Skeletal muscle tissue (tissue), 4 donors: ENCODE measurements around the gene RNU1-2. TPM values are rescaled to one million over a fixed set of nuclear protein-coding genes. Genes with fewer than 3 reads are reported as not detected.
"Not testable (repeated sequence)": the region's sequence is repeated elsewhere in the genome, so short reads cannot be mapped to it uniquely, and the experiment has no call there.

ENCODE experiments used
- H3K27ac ChIP-seq: one replicate; pipeline ENCODE4 v1.7.0; 2013; ENCODE audit warnings: mild to moderate bottlenecking, low read depth, low read length, inconsistent platforms
- H3K27me3 ChIP-seq, 3 donors: one replicate each; pipeline ENCODE4 v1.7.0; 2013; ENCODE audit warnings: low read length in 3 of 3; ENCODE audit not compliant: control insufficient read depth in 3 of 3, insufficient read depth in 3 of 3
- H3K36me3 ChIP-seq, 3 donors: one replicate each; pipeline ENCODE4 v1.7.0; 2013; ENCODE audit warnings: low read length in 3 of 3; ENCODE audit not compliant: control insufficient read depth in 3 of 3, insufficient read depth in 3 of 3
- H3K4me1 ChIP-seq, 3 donors: one replicate each; pipeline ENCODE4 v1.7.0; 2013; ENCODE audit warnings: low read length in 3 of 3, mild to moderate bottlenecking in 3 of 3; ENCODE audit not compliant: control insufficient read depth in 3 of 3, insufficient read depth in 3 of 3
- H3K4me3 ChIP-seq, 3 donors: one replicate each; pipeline ENCODE4 v1.7.0; 2013; ENCODE audit warnings: low read length in 3 of 3
- H3K9ac ChIP-seq, 3 donors: one replicate each; pipeline ENCODE4 v1.7.0; 2013; ENCODE audit warnings: low read length in 3 of 3, mild to moderate bottlenecking in 3 of 3, moderate library complexity in 2 of 3, low read depth in 1 of 3
- H3K9me3 ChIP-seq, 3 donors: one replicate each; pipeline ENCODE4 v1.7.0; 2013; ENCODE audit warnings: low read length in 3 of 3; ENCODE audit not compliant: control insufficient read depth in 3 of 3
- total RNA-seq: library from RNA; depleted of rRNA; stranded (reverse); fragments of >200 nt; gene quantifications from one replicate; pipeline ENCODE4 v1.2.3, GENCODE V29; 2014
- donor health status: Osteomylitis.

The RNU1-2 gene
- total RNA-seq, result under 0.01 TPM

GRCh38 chr1:16895598-16896315 lies at the start of gene RNU1-2:
TSS of gene RNU1-2 (plus strand) at chr1:16895980.
- not testable (repeated sequence) for H3K27me3 ChIP-seq, H3K9me3 ChIP-seq, H3K36me3 ChIP-seq
- H3K4me3 ChIP-seq, result peak within 1 kb of the TSS; percentile 63 to 67 (median 63)
- peaks cover 12 to 18% (median 14%) of the 10 kb centered on the region in 3 donors for H3K4me1 ChIP-seq
- H3K9ac ChIP-seq, result peak within 1 kb of the TSS; percentile 73 to 92 (median 83)
- peak within 1 kb of the TSS; percentile 86 for H3K27ac ChIP-seq

GRCh38 chr1:16856201-16856600 lies 39.6 kb upstream of the RNU1-2 start:
- H3K4me3 ChIP-seq, H3K27ac ChIP-seq, H3K4me1 ChIP-seq, H3K36me3 ChIP-seq, H3K9me3 ChIP-seq, H3K9ac ChIP-seq, H3K27me3 ChIP-seq: not testable (repeated sequence)

- H3K27me3 ChIP-seq, H3K4me1 ChIP-seq, H3K36me3 ChIP-seq, H3K9me3 ChIP-seq, H3K9ac ChIP-seq, H3K4me3 ChIP-seq, H3K27ac ChIP-seq: not testable (repeated sequence)
Measured at GRCh38 chr1:16859167-16860041, 36.4 kb upstream of the RNU1-2 start.

- H3K9me3 ChIP-seq, H3K36me3 ChIP-seq, H3K4me3 ChIP-seq, H3K27ac ChIP-seq, H3K27me3 ChIP-seq, H3K9ac ChIP-seq, H3K4me1 ChIP-seq: not testable (repeated sequence)
Measured at GRCh38 chr1:16860048-16860447, 35.7 kb upstream of the RNU1-2 start.

GRCh38 chr1:16861832-16862245 lies 33.9 kb upstream of the RNU1-2 start:
- H3K9me3 ChIP-seq, result not testable (repeated sequence)

GRCh38 chr1:16862415-16862814 lies 33.4 kb upstream of the RNU1-2 start:
- H3K9ac ChIP-seq, H3K4me3 ChIP-seq, H3K9me3 ChIP-seq, H3K27ac ChIP-seq, H3K36me3 ChIP-seq, H3K27me3 ChIP-seq, H3K4me1 ChIP-seq: not testable (repeated sequence)

More at GRCh38 chr1:16861832-16862245, 33.9 kb upstream of the RNU1-2 start:
- H3K27me3 ChIP-seq, H3K36me3 ChIP-seq, H3K4me3 ChIP-seq, H3K9ac ChIP-seq, H3K4me1 ChIP-seq, H3K27ac ChIP-seq: not testable (repeated sequence)

- not testable (repeated sequence) for H3K27ac ChIP-seq, H3K9ac ChIP-seq, H3K36me3 ChIP-seq, H3K9me3 ChIP-seq, H3K27me3 ChIP-seq, H3K4me1 ChIP-seq, H3K4me3 ChIP-seq
Measured at GRCh38 chr1:16863024-16863423, 32.8 kb upstream of the RNU1-2 start.

GRCh38 chr1:16866926-16867707 lies 28.7 kb upstream of the RNU1-2 start:
- not testable (repeated sequence) for H3K4me1 ChIP-seq, H3K27me3 ChIP-seq, H3K36me3 ChIP-seq, H3K9me3 ChIP-seq, H3K4me3 ChIP-seq, H3K9ac ChIP-seq, H3K27ac ChIP-seq

GRCh38 chr1:16868787-16869186 lies 27.0 kb upstream of the RNU1-2 start:
- not testable (repeated sequence) for H3K4me1 ChIP-seq, H3K9me3 ChIP-seq, H3K9ac ChIP-seq, H3K4me3 ChIP-seq, H3K27ac ChIP-seq, H3K36me3 ChIP-seq, H3K27me3 ChIP-seq

- H3K4me3 ChIP-seq, H3K27ac ChIP-seq, H3K27me3 ChIP-seq, H3K9me3 ChIP-seq, H3K4me1 ChIP-seq, H3K9ac ChIP-seq, H3K36me3 ChIP-seq: not testable (repeated sequence)
Measured at GRCh38 chr1:16869996-16870395, 25.8 kb upstream of the RNU1-2 start.
